Smooth muscle cell (in vitro differentiated cells): ENCODE data around the gene NEURL1. TPM values are rescaled to one million over a fixed set of nuclear protein-coding genes. Genes with fewer than 3 reads are reported as not detected.

ENCODE experiments used
- DNase-seq: peaks from one replicate; lab custom pipeline; 2025; ENCODE audit not compliant: unreplicated experiment; lab: John Stamatoyannopoulos, UW
- H2AFZ ChIP-seq: fragments of 200-600 bp; sonication (generic); 2 replicates; pipeline ENCODE4 v1.6.0; 2016; ENCODE audit warnings: antibody characterized with exemption, low read depth, mild to moderate bottlenecking
- H3F3A ChIP-seq: fragments of 200-600 bp; sonication (generic); 2 replicates; pipeline ENCODE4 v1.6.0; 2017; ENCODE audit warnings: antibody characterized with exemption, low read depth
- H3K27ac ChIP-seq: fragments of 200-600 bp; sonication (generic); 2 replicates; pipeline ENCODE4 v1.5.1; 2016; ENCODE audit warnings: low read depth, mild to moderate bottlenecking
- H3K27me3 ChIP-seq: fragments of 200-600 bp; sonication (generic); 2 replicates; pipeline ENCODE4 v1.6.1; 2016; ENCODE audit warnings: low read depth, mild to moderate bottlenecking
- H3K36me3 ChIP-seq: fragments of 200-600 bp; sonication (generic); 2 replicates; pipeline ENCODE4 v1.5.1; 2016; ENCODE audit warnings: low read depth
- H3K4me1 ChIP-seq: fragments of 200-600 bp; sonication (generic); 2 replicates; pipeline ENCODE4 v1.5.1; 2016; ENCODE audit warnings: low read depth
- H3K4me2 ChIP-seq: fragments of 200-600 bp; sonication (generic); 2 replicates; pipeline ENCODE4 v1.6.0; 2016; ENCODE audit warnings: mild to moderate bottlenecking
- H3K4me3 ChIP-seq: fragments of 200-600 bp; sonication (generic); 2 replicates; pipeline ENCODE4 v1.5.1; 2016; ENCODE audit warnings: mild to moderate bottlenecking
- H3K79me2 ChIP-seq: fragments of 200-600 bp; sonication (generic); 2 replicates; pipeline ENCODE4 v1.6.0; 2016; ENCODE audit warnings: low read depth, mild to moderate bottlenecking
- H3K9ac ChIP-seq: fragments of 200-600 bp; sonication (generic); 2 replicates; pipeline ENCODE4 v1.6.0; 2016; ENCODE audit warnings: low read depth
- H3K9me3 ChIP-seq: fragments of 200-600 bp; sonication (generic); replicated peaks from 2 replicates; pipeline ENCODE4 v1.5.1; 2016; ENCODE audit warnings: low read depth
- H4K20me1 ChIP-seq: fragments of 200-600 bp; sonication (generic); 2 replicates; pipeline ENCODE4 v1.6.0; 2016; ENCODE audit warnings: low read depth
- CTCF ChIP-seq: fragments of 200-600 bp; sonication (generic); IDR thresholded peaks from 2 replicates; pipeline ENCODE4 v1.5.1; 2017; ENCODE audit warnings: borderline replicate concordance, mild to moderate bottlenecking, antibody characterized with exemption; ENCODE audit not compliant: insufficient read depth, poor library complexity, severe bottlenecking
- WGBS: methylation state at CpG from one replicate; pipeline ENCODE4 v1.1.7; 2016; ENCODE audit warnings: low lambda C conversion rate; 5-methylcytosine and 5-hydroxymethylcytosine counted together
- polyA plus RNA-seq: library from polyadenylated mRNA; unstranded; fragments of >200 nt; fragmentation: Nextera tagmentation; extraction: Ambion mirVana; gene quantifications from 2 replicates; pipeline ENCODE4 v1.2.1, GENCODE V29; 2016
- total RNA-seq: library from RNA; depleted of rRNA; stranded (reverse); fragments of >200 nt; gene quantifications from 2 replicates; pipeline ENCODE4 v1.2.3, GENCODE V29; 2014

The NEURL1 gene
- total and polyA plus RNA-seq, 2 experiments from 2014 or later = 0.04 to 0.91 TPM

- no peak overlapping the region for H2AFZ ChIP-seq
- no peaks in the 10 kb centered on the region for H3K9me3 ChIP-seq
- H3K27ac ChIP-seq = peak overlapping the region; percentile 87
- H3K4me1 ChIP-seq = peaks cover 8% of the 10 kb centered on the region
- TF ChIP-seq CTCF = no peak
- H3K79me2 ChIP-seq = no peaks in the 10 kb centered on the region
- no peak overlapping the region for H3K9ac ChIP-seq
- WGBS = 88% methylated on average over 5 of the region's 5 CpGs
- no peak for DNase-seq
- H3K36me3 ChIP-seq = no peaks in the 10 kb centered on the region
- H3K27me3 ChIP-seq = peaks cover 42% of the 10 kb centered on the region
- H4K20me1 ChIP-seq = no peaks in the 10 kb centered on the region
- no peak overlapping the region for H3K4me2 ChIP-seq
- H3K4me3 ChIP-seq = no peak overlapping the region
- H3F3A ChIP-seq = no peaks in the 10 kb centered on the region
Observed at GRCh38 chr10:103498936-103499638, 5.6 kb downstream of the NEURL1 start.

GRCh38 chr10:103499881-103500280 is 6.4 kb downstream of the NEURL1 start:
- no peak for DNase-seq
- Histone ChIP-seq H2AFZ (no peak overlapping the region), H3K36me3 (no peaks in the 10 kb centered on the region), H3F3A (no peaks in the 10 kb centered on the region), H3K27ac (peak overlapping the region; percentile 87), H4K20me1 (no peaks in the 10 kb centered on the region), H3K4me1 (peaks cover 8% of the 10 kb centered on the region), H3K4me2 (peak overlapping the region; percentile 71), H3K79me2 (no peaks in the 10 kb centered on the region), H3K27me3 (peaks cover 35% of the 10 kb centered on the region), H3K4me3 (no peak overlapping the region), H3K9ac (peak overlapping the region; percentile 84), H3K9me3 (no peaks in the 10 kb centered on the region)
- no peak for TF ChIP-seq CTCF
- WGBS = 33% methylated on average over 7 of the region's 7 CpGs

DNA sequence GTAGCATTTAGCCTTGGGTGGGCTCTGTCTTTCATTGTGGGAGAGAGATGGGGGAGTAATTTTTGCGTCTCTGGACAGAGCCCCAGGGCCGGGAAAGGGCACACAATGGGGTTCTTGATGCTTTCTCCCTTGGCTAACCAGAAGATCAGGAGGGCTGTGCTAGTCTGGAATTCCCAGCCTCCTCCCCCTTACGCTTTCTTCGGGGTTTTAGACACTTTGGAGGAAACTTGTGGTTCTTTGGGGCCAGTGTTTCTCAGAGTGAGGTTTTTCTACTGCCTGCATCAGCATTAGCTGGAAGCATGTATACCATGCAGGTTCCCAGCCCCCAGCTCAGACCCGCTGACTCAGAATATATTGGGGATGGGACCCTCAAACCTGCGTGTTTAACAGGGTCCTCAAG is 7.0 kb downstream of the NEURL1 start:
- 68% methylated on average over 6 of the region's 6 CpGs for WGBS

More for the DNA sequence above, 7.0 kb downstream of the NEURL1 start:
- H3K36me3 ChIP-seq = no peaks in the 10 kb centered on the region
- peaks cover 8% of the 10 kb centered on the region for H3K4me1 ChIP-seq
- H3K9me3 ChIP-seq = no peaks in the 10 kb centered on the region
- no peak for DNase-seq
- peak overlapping the region; percentile 84 for H3K9ac ChIP-seq
- H3K4me3 ChIP-seq = no peak overlapping the region
- H3K27me3 ChIP-seq = peaks cover 29% of the 10 kb centered on the region
- no peaks in the 10 kb centered on the region for H3F3A ChIP-seq
- H3K27ac ChIP-seq = peak overlapping the region; percentile 87
- TF ChIP-seq CTCF = no peak
- peak overlapping the region; percentile 71 for H3K4me2 ChIP-seq
- H3K79me2 ChIP-seq = no peaks in the 10 kb centered on the region
- no peaks in the 10 kb centered on the region for H4K20me1 ChIP-seq
- H2AFZ ChIP-seq = no peak overlapping the region
